HG03025 (cell line): ENCODE measurements around the gene CACNA2D1.
A peak's percentile ranks its signal among the peaks of the same experiment; 100 is the strongest.

ENCODE experiments used
- ATAC-seq: cut with Tn5 transposase; IDR thresholded peaks from one replicate; pipeline ENCODE4 v1.9.1; 2021; ENCODE audit warnings: mild to moderate bottlenecking, moderate library complexity; ENCODE audit not compliant: unreplicated experiment, low FRiP score

CACNA2D1 gene

DNA sequence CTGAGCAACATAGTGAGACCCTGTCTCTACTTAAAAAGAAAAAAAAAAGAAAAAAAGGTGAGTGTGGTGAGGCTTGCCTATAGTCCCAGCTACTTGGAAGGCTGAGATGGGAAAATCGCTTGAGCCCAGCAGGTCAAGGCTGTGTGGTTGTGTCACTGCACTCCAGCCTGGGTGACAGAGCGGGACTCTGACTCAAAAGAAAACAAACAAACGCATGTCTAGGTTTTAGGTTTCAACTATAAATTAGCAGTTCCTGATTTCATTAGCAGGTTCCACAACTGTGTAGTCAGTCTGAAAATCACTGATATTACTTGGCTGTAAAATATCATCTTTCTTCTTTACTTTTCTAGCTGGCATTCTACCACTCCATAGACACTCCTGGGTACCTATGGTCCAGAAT, 518.0 kb downstream of the CACNA2D1 start:
- peak; percentile 97 for ATAC-seq

DNA sequence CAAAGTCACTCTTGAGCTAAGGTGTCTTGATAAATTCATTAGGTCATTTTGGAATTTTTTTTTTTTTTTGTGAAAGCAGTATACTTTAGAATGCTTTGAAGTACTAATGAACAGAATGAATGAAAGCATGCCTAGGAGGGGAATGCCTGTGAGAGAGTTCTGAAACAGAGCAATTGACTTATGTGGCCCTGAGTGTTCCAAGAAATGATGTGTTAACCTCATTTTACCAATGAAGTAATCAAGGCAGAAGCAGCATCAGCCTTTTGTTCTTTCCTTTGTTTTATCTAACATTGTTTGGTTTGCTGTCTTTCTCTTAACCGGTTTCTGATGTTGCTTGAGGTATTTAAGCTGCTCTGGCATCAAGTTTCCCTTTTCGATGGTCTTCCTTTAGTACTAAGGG, 519.1 kb downstream of the CACNA2D1 start:
- ATAC-seq: no peak

DNA sequence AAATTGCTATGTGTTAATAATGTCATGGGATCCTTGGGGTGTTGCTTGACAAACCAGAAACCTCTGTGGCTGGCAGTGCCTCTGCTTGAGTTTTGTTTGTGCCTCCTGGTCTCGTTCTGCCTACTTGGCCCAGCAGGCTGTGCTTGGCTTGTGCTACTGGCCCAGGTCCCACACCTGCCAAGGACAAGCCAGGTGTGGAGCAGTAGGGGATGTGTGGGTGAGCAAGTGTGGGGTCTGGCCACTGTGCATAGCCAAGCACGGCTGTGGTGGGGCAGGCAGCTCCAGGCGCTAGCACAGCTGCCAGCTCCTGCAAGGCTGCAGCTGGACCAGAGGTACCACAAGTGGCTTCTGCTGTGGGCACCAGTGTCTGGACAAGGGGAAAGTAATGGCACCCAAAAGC, 524.1 kb downstream of the CACNA2D1 start:
- no peak for ATAC-seq

DNA sequence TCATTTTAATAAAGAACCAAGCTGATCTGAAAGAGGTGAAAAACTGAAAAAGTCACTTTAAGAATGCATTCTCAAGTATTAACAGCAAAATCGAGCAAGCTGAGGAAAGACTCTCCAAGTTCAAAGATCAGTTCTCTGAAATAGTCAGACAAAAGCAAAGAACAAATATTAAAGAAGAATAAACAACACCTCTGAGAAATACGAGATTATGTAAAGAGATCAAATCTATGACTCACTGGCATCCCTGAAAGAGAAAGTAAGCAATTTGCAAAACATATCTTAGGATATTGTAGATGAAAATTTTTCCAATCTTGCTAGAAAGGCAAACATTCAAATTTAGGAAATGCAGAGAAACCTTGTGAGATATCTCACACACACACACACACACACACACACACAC, 535.4 kb downstream of the CACNA2D1 start:
- ATAC-seq: no peak

DNA sequence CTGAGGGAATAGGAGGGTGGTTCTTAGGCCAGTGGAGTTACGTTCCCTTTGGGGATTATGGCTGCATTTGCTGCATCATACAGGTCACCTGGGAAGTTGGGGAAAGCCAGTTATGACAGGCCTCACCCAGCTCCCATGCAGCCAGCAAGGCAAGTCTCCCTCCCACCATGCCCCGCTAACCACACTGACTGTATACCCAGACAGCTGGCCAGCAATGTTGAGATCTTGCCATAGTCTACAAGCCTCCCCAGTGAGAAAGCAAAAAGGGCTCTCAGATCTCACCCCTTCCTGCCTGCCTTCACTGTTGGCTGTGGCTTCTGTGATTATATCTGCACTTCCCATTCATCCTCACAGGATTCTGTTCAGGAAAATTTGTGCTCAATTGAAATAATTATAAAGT, 540.5 kb downstream of the CACNA2D1 start:
- ATAC-seq: peak; percentile 45

DNA sequence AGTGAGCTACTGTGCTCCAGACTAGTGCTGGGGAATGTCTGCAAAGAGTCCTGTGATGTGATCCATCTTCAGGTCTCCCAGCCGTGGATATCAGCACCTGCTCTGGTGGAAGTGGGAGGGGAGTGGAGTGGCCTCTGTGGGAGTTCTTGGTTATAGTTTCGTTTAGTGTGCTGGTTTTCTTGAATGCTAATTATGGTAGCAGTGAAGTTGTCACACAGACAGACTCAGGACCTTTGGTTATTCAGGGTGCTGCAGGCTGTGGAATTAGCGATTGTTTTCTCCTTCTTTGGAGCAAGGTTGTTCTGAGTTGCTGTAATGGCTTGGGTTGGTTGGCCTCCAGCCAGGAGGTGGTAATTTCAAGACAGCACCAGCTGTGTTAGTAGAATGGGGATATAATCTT, 541.0 kb downstream of the CACNA2D1 start:
- ATAC-seq: peak; percentile 75
